NCI-H82 treated with DMSO at 0.1 percent for 48 hours (cell line): Measurements from ENCODE around the gene IL23R.
"Not testable (repeated sequence)": the region's sequence is repeated elsewhere in the genome, so short reads cannot be mapped to it uniquely, and the experiment has no call there.

Source experiments
- DNase-seq: peaks from one replicate; lab custom pipeline; 2025; ENCODE audit not compliant: unreplicated experiment; lab: John Stamatoyannopoulos, UW

IL23R gene, protein sequence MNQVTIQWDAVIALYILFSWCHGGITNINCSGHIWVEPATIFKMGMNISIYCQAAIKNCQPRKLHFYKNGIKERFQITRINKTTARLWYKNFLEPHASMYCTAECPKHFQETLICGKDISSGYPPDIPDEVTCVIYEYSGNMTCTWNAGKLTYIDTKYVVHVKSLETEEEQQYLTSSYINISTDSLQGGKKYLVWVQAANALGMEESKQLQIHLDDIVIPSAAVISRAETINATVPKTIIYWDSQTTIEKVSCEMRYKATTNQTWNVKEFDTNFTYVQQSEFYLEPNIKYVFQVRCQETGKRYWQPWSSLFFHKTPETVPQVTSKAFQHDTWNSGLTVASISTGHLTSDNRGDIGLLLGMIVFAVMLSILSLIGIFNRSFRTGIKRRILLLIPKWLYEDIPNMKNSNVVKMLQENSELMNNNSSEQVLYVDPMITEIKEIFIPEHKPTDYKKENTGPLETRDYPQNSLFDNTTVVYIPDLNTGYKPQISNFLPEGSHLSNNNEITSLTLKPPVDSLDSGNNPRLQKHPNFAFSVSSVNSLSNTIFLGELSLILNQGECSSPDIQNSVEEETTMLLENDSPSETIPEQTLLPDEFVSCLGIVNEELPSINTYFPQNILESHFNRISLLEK

DNA sequence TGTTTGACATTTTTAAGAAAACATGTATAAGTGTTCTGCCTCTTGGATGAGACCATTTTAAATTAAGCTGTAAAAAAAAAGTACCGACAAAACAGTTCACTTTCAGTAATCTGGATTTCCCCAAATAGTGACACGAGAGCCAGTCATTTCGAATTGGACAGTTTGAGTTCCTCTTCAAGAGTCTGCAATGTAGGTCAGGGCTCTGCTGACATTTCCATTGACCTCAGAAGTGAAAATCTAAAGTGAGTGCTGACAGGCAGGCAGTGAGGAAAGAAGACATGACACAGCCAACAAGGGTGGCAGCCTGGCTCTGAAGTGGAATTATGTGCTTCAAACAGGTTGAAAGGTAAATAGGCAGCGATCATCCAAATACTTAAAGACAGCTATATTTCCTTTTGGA, at the start of gene IL23R:
TSS of gene IL23R (plus strand) at position 259 of the 400 bp plus-strand sequence. CDS start 1,667 bp downstream, outside the sequence.
- no peak for DNase-seq

- no peak for DNase-seq
Observed at GRCh38 chr1:67118191-67118590, 48.1 kb upstream of the IL23R start.

- no peak for DNase-seq
Observed at GRCh38 chr1:67118646-67119045, 47.6 kb upstream of the IL23R start.

DNA sequence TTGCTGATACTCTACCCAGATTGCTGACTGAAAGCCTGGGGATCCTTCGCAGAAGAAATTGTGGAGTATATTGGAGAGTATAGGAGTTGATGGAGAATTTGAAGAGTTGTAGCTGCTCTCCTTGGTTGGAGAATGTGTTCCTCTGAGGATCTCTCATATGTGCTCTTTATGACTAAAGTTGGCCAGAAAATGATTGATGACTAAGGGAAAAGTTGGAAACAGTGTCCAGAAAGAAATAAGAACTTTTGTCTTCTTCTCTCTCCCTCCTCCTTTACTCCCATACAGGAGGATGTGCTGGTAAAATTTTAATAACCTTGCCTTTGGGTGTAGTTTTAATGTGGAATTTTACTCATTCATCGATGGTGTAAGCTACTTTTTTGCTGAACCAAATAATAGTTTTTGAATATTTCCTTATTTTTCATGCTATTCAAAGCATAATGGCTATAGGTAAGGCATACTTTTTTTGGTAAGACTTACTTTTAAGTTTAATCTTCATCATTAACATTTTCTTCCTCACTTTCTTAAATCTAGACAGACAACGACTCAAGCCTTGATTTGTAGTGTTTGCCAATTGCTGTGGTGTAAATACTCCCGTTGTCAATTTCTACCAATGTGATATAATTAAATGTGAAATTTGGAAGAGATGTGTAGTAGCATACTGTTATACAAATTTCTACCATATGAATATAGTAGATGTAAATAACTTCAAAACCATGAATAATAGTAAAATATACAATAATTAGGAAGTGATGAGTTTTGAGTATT, 45.2 kb upstream of the IL23R start:
- DNase-seq: no peak

- DNase-seq: no peak
Observed at GRCh38 chr1:67124455-67124854, 41.8 kb upstream of the IL23R start.

DNA sequence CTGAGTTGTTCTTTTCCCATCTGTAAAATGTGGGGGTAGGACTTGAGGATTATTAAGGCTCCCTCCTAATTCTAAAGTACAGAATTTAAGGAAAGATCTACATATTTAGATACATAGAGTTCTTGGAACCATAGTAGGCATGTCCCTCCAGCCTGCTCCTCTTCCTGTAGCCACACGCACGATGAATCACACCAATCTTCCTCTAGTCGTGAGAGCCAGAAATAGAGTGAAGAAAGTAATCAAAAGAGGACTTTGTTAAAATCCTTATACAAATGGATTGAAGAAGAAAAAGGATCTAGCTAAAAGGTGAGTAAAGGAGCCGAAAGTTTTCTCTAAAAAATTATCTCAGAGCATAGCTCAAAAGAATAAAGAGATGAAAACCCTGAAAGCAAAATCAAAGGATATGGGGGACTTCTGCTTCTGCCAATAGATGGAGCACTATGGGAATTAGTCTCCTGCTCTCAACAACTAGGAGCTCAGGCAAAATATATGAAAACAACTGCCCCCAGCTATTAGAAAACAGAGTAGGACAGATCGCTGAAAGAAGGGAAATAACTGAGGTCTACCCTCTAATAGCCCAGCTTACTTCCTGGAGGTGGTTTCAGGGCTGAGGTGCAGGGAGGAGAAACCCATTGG, 40.0 kb upstream of the IL23R start:
- DNase-seq: no peak

- no peak for DNase-seq
Observed at GRCh38 chr1:67126974-67127373, 39.3 kb upstream of the IL23R start.

DNA sequence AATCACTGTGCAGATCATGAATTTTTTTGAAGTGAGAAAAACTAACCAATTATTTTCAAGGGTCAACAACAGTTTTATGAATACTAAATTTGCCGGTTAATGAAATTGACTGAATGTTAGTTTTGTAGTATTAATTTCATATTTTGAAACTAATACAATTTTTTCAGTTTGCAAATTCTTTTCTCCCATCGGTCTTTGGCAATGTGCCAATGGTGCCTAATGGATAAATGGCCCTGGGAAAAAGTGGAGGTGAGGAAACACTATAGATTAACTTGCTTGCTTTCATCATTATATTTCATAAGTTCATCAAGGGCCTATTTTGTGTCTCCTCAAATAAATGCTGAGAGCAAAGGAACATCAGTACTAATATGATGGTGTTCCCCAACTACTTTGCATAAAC, 35.6 kb upstream of the IL23R start:
- DNase-seq: no peak

DNA sequence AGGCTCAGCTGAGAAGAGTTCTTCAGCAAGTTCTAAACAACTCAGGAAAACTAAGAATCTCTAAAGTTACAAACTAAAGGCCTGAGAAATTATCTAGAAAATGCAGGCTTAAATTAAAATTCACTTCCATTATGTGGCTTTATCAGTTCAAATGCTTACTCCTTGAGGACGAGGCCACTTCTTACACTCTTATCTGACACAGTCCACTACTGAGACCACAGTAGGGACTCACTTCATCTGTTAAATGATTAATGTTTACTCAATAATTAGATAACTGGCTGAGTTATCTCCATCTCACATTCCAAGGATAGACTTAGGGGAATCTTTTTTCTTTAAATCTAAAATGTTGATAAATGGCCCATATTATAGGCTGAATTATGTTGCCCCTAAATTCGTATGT, 33.1 kb upstream of the IL23R start:
- DNase-seq: no peak

GRCh38 chr1:67134695-67135094, 31.6 kb upstream of the IL23R start, which contains the start of gene C1orf141:
TSS of gene C1orf141 (minus strand) at chr1:67134970. CDS start at chr1:67127240, 7,730 bp downstream.
- DNase-seq: no peak

DNA sequence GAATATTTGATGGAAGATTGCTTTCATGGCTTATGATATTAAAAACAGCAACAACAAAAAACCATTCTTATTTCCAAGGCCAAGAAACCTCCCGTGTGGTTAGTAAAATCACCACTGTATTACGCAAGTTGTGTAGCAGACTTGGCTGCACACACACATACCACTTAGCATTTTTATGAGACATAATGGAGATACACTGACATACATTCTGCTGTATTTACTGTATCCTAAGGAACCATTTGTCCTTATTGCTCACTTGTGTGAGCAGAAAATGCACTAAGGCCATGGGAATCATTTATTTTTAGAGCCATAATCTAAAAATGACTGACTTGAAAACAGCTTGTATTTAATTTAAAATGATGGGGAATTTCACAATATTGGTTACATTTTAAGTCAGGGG, 30.9 kb upstream of the IL23R start:
- DNase-seq: no peak

DNA sequence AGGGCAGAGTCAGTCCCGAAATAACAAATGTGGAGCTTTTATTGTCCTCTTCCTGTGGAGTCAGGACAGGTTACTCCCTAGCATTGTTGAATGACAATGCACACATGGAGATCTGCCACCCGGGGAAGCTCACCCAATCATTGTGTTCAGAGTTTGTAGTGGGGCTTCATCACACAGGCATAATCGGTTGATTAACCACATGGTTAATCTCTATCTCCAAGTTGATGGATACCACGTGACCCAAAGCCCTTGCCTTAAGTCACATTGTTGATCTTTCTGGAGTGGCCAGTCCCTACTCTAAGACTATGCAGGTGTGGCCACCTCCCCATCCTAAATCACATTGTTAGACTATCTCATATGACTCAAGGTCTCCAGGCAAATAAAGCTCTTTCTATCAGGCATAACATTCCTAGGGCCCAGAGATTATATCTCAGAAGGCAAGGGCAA, 28.9 kb upstream of the IL23R start:
- DNase-seq: no peak

DNA sequence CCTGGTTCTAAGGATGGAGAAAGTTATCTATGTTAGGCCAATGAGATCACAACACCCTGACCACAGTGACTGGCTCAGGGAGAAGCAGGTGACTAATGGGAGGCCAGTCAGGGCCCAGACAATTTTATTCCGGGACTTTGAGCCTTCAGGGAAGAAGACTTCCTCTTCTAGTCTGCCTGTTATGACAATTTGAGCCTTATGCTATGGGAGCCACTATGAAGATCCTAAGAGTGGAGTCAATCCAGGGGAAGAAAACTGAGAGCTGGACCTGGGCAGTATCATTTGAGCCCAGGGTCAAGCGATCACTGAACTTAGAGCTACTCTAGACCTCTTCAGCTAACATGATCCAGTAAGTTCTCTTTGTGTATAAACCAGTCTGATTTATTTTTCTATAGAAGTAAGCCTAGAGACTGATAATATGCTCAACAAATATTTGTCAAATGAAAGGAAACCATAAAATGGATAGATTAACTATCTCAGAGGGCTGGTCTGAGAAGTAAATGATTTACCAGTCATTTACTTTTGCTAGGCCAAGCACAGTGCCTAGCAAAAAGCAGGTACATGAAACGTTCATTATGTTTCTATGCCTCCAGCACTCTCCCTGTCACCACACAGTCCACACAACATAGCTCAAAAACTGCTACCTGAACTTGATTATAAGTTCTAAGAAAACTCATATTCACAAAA, 27.3 kb upstream of the IL23R start:
- DNase-seq: no peak

GRCh38 chr1:67140460-67140859, 25.8 kb upstream of the IL23R start:
- no peak for DNase-seq

- DNase-seq: not testable (repeated sequence)
Observed at GRCh38 chr1:67141832-67142231, 24.4 kb upstream of the IL23R start.

DNA sequence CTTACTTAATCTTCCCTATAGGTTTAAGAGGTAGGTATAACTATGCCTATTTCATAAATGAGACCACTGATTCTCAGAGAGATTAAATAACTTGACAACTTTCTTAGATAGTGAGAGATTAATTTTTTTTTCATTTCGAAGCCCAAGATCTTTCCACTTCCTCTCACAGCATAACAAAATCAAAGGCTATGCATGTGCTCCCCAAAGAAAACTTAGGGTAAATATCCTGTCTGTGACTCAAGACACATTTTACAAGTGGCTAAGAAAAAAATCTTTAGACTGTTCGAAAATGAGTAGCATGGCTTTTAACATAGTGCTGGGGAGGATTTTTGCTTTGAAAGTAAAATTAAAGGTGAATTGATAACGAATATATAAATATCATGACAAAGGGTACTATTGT, 23.3 kb upstream of the IL23R start:
- no peak for DNase-seq

DNA sequence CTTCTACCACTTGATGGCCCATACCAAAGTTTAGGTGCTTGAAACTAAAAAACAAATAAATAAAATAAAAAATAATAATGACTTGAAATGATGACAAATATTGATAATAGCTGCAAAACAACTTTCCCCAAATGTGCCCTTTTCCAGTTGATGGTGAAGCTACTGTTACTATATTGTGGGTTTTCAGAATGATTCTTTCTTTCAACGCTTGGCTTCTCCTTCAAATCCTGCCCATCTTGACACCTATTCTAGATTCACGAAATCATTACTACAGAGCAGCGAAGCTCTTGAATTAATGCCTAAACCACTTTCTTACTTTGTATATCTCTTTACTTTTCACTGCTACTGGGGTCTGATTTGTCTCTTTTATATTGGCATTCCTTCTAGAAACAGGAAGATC, 22.3 kb upstream of the IL23R start:
- DNase-seq: no peak

DNA sequence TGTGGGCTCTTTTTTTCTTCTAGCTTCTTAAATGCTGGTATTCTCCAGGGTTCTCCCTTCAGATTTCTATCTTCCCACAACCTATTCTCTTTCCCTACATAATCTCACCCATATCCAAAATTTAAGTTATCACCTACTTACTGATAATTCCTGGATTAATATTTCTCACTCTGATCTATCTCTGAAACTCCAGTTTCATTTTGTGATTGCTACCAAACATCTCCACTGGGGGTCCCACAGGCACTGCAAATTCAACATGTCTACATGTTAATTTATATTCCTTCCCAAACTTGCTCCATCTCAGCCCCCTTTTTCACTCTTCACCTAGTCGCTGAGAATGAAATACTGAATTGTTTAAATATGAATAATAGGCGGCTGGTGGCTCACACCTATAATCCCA, 21.6 kb upstream of the IL23R start:
- DNase-seq: no peak

- no peak for DNase-seq
Observed at GRCh38 chr1:67146101-67146500, 20.2 kb upstream of the IL23R start.

DNA sequence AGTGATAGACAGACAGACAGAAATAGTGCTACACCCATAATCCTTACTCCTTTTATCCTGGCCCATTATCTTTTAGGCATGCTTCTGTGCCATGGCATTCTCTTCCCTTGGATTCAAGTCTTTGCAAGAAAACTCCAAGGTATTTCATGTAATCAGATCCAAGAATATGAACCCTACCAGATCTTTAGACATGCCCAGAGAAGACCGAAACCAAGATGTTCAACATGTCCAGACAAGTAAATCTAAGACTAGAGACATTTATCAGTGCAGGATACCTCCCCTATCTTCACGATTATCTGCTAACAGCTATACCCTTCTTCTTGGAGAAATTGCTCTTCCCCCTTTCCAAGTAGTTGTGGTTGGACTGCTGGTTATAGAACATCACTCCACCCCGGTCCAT, 19.7 kb upstream of the IL23R start:
- DNase-seq: no peak

DNA sequence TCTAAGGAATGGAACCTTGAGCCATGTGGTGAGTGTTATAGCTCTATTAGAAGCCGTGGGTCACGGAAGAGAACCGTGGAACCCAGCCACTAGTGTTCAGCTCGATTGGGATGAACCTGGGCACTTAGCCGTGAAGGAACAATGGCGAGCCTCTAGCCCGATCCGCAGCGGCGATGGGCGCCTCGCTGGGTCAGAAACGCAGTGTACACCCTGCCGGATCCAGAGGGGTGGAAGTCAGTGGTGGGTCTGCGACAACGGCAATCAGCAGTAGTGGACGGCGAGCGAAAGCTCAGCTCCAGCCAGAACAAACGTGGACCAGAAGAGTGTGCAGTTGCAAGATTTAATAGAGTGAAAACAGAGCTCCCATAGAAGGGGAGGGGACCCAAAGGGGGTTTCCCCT, 18.3 kb upstream of the IL23R start:
- DNase-seq: not testable (repeated sequence)
